Tibial nerve (tissue), 4 donors: ENCODE results near the gene PTGER3. TPM values are rescaled to one million over a fixed set of nuclear protein-coding genes. Genes with fewer than 3 reads are reported as not detected.

Source experiments
- DNase-seq, 2 donors: peaks; one replicate each; pipeline ENCODE4 v3.0.0-alpha.2; 2019; ENCODE audit warnings: low spot score in 2 of 2
- H3K27ac ChIP-seq, 4 donors: fragments of 200-600 bp; sonication (generic) in 3 of 4; one replicate each; pipeline ENCODE4 v1.5.1; 2017 to 2019; ENCODE audit warnings: mild to moderate bottlenecking in 1 of 4
- H3K27me3 ChIP-seq, 2 donors: fragments of 200-600 bp; sonication (generic) in 1 of 2; one replicate each; pipeline versions ENCODE4 v1.5.1 to v1.6.0; 2017 to 2019
- H3K36me3 ChIP-seq, 3 donors: fragments of 200-600 bp; sonication (generic); one replicate each; pipeline ENCODE4 v1.5.1; 2018 to 2019
- H3K4me1 ChIP-seq, 4 donors: fragments of 200-600 bp; sonication (generic) in 3 of 4; one replicate each; pipeline ENCODE4 v1.5.1; 2017 to 2019
- H3K4me3 ChIP-seq, 4 donors: fragments of 200-600 bp; sonication (generic) in 3 of 4; one replicate each; pipeline ENCODE4 v1.5.1; 2017 to 2019; ENCODE audit warnings: mild to moderate bottlenecking in 1 of 4, moderate library complexity in 1 of 4
- H3K9me3 ChIP-seq, 4 donors: fragments of 200-600 bp; sonication (generic) in 3 of 4; one replicate each; pipeline ENCODE4 v1.5.1; 2017 to 2019
- CTCF ChIP-seq, 5 experiments: fragments of 200-600 bp in 3 of 5; fragments of 450-650 bp in 2 of 5; sonication (generic) in 3 of 5; IDR thresholded peaks; one replicate each; pipeline ENCODE4 v1.5.1; 2016 to 2019; ENCODE audit warnings: antibody characterized with exemption in 5 of 5, mild to moderate bottlenecking in 3 of 5, moderate library complexity in 2 of 5
- EP300 ChIP-seq, 2 donors: sonication (generic); formaldehyde crosslinking; IDR thresholded peaks; one replicate each; pipeline ENCODE4 v1.6.1; 2017; ENCODE audit warnings: antibody characterized with exemption in 2 of 2, mild to moderate bottlenecking in 1 of 2
- POLR2A ChIP-seq, 2 donors: fragments of 450-650 bp; IDR thresholded peaks; one replicate each; pipeline ENCODE4 v1.6.1; 2017; ENCODE audit warnings: antibody characterized with exemption in 2 of 2, mild to moderate bottlenecking in 2 of 2, moderate library complexity in 2 of 2
- WGBS, 2 donors: methylation state at CpG; one replicate each; pipeline ENCODE4 v1.1.5; 2018; 5-methylcytosine and 5-hydroxymethylcytosine counted together
- total RNA-seq, 4 donors: library from RNA; depleted of rRNA; stranded (reverse); fragments of >200 nt; gene quantifications; one replicate each; pipeline ENCODE4 v1.1.0, GENCODE V29; 2016

PTGER3 gene
- total RNA-seq, 4 donors from 2014 or later, result 11.0 to 76.2 (median 26.7) TPM

- Histone ChIP-seq H3K9me3 (no peaks in the 10 kb centered on the region), H3K27me3 (peaks cover 0 to 2% of the 10 kb centered on the region in 2 donors), H3K27ac (no peak overlapping the region), H3K4me1 (no peaks in the 10 kb centered on the region), H3K36me3 (no peaks in the 10 kb centered on the region), H3K4me3 (no peak overlapping the region)
- no peak for TF ChIP-seq EP300 (IDR thresholded peaks at IDR 0.05)
- no peak for TF ChIP-seq CTCF (IDR thresholded peaks at IDR 0.05)
- TF ChIP-seq POLR2A (IDR thresholded peaks at IDR 0.05), result no peak
- WGBS, 2 donors, result 82% methylated on average over 2 of the region's 2 CpGs
- no peak for DNase-seq
Observed at GRCh38 chr1:71037829-71038620, 9.6 kb downstream of the PTGER3 start.

- H3K9me3 ChIP-seq, result no peaks in the 10 kb centered on the region
- 92 to 96% methylated on average over 9 of the region's 9 CpGs for WGBS, 2 donors
- DNase-seq, result no peak
- no peaks in the 10 kb centered on the region for H3K27me3 ChIP-seq
- no peak for TF ChIP-seq POLR2A (IDR thresholded peaks at IDR 0.05)
- no peak for TF ChIP-seq CTCF (IDR thresholded peaks at IDR 0.05)
- no peak for TF ChIP-seq EP300 (IDR thresholded peaks at IDR 0.05)
- H3K4me1 ChIP-seq, result no peaks in the 10 kb centered on the region
- H3K4me3 ChIP-seq, result no peak overlapping the region
- no peak overlapping the region for H3K27ac ChIP-seq
- no peaks in the 10 kb centered on the region for H3K36me3 ChIP-seq
Observed at GRCh38 chr1:71037066-71037465, 10.6 kb downstream of the PTGER3 start.

- Histone ChIP-seq H3K27ac (no peak overlapping the region), H3K4me1 (no peaks in the 10 kb centered on the region), H3K27me3 (no peaks in the 10 kb centered on the region), H3K9me3 (no peaks in the 10 kb centered on the region), H3K4me3 (no peak overlapping the region), H3K36me3 (no peaks in the 10 kb centered on the region)
- DNase-seq, result no peak
- WGBS, 2 donors, result 94 to 100% methylated on average over 1 of the region's 1 CpG
- TF ChIP-seq CTCF (IDR thresholded peaks at IDR 0.05), result no peak
- no peak for TF ChIP-seq EP300 (IDR thresholded peaks at IDR 0.05)
- TF ChIP-seq POLR2A (IDR thresholded peaks at IDR 0.05), result no peak
Observed at GRCh38 chr1:71033136-71033535, 14.5 kb downstream of the PTGER3 start.

- H3K4me1 ChIP-seq, result no peaks in the 10 kb centered on the region
- no peaks in the 10 kb centered on the region for H3K9me3 ChIP-seq
- no peak overlapping the region for H3K4me3 ChIP-seq
- DNase-seq, result no peak
- H3K27me3 ChIP-seq, result no peaks in the 10 kb centered on the region
- no peak overlapping the region for H3K27ac ChIP-seq
- H3K36me3 ChIP-seq, result no peaks in the 10 kb centered on the region
- no peak for TF ChIP-seq POLR2A (IDR thresholded peaks at IDR 0.05)
- no peak for TF ChIP-seq CTCF (IDR thresholded peaks at IDR 0.05)
- no peak for TF ChIP-seq EP300 (IDR thresholded peaks at IDR 0.05)
Observed at GRCh38 chr1:71031426-71031825, 16.2 kb downstream of the PTGER3 start.

- Histone ChIP-seq H3K4me3 (no peak overlapping the region), H3K9me3 (no peaks in the 10 kb centered on the region), H3K27ac (no peak overlapping the region), H3K27me3 (no peaks in the 10 kb centered on the region), H3K4me1 (no peaks in the 10 kb centered on the region), H3K36me3 (no peaks in the 10 kb centered on the region)
- DNase-seq, result no peak
- 75 to 86% methylated on average over 1 of the region's 1 CpG for WGBS, 2 donors
- no peak for TF ChIP-seq EP300 (IDR thresholded peaks at IDR 0.05)
- no peak for TF ChIP-seq CTCF (IDR thresholded peaks at IDR 0.05)
- TF ChIP-seq POLR2A (IDR thresholded peaks at IDR 0.05), result no peak
Observed at GRCh38 chr1:71030026-71030425, 17.6 kb downstream of the PTGER3 start.
